ENCODE results near the gene KANSL1. TPM values are rescaled to one million over a fixed set of nuclear protein-coding genes. Genes with fewer than 3 reads are reported as not detected.

KANSL1 gene
- total RNA-seq, 1 donor = 171 TPM

- H3K4me3 ChIP-seq (ENCODE audit: low read depth, low read length) = no peak overlapping the region
- TF ChIP-seq CTCF (IDR thresholded peaks at IDR 0.05; ENCODE audit: insufficient read depth, low read depth, low read length) = no peak
- DNase-seq (ENCODE audit: low read depth) = peak; percentile 39
Observed at GRCh38 chr17:46013502-46014165, 179.6 kb downstream of the KANSL1 start.

- TF ChIP-seq CTCF (IDR thresholded peaks at IDR 0.05; ENCODE audit: insufficient read depth, low read depth, low read length) = no peak
- no peak overlapping the region for H3K4me3 ChIP-seq (ENCODE audit: low read depth, low read length)
- no peak for DNase-seq (ENCODE audit: low read depth)
Observed at GRCh38 chr17:46013127-46013501, 180.1 kb downstream of the KANSL1 start.

GRCh38 chr17:46012506-46013079 lies 180.6 kb downstream of the KANSL1 start:
- no peak for DNase-seq (ENCODE audit: low read depth)
- no peak for TF ChIP-seq CTCF (IDR thresholded peaks at IDR 0.05; ENCODE audit: insufficient read depth, low read depth, low read length)
- no peak overlapping the region for H3K4me3 ChIP-seq (ENCODE audit: low read depth, low read length)

GRCh38 chr17:46011711-46012505 lies 181.3 kb downstream of the KANSL1 start:
- no peak for DNase-seq (ENCODE audit: low read depth)
- H3K4me3 ChIP-seq (ENCODE audit: low read depth, low read length) = no peak overlapping the region
- no peak for TF ChIP-seq CTCF (IDR thresholded peaks at IDR 0.05; ENCODE audit: insufficient read depth, low read depth, low read length)

- H3K4me3 ChIP-seq (ENCODE audit: low read depth, low read length) = no peak overlapping the region
- DNase-seq (ENCODE audit: low read depth) = no peak
- TF ChIP-seq CTCF (IDR thresholded peaks at IDR 0.05; ENCODE audit: insufficient read depth, low read depth, low read length) = no peak
Observed at GRCh38 chr17:46010597-46011186, 182.5 kb downstream of the KANSL1 start.

- no peak for TF ChIP-seq CTCF (IDR thresholded peaks at IDR 0.05; ENCODE audit: insufficient read depth, low read depth, low read length)
- no peak overlapping the region for H3K4me3 ChIP-seq (ENCODE audit: low read depth, low read length)
- DNase-seq (ENCODE audit: low read depth) = no peak
Observed at GRCh38 chr17:46009681-46010596, 183.3 kb downstream of the KANSL1 start.
